Pancreas (tissue), 10 donors: Measurements from ENCODE around the gene KAT6B. TPM values are rescaled to one million over a fixed set of nuclear protein-coding genes. Genes with fewer than 3 reads are reported as not detected.

Source experiments
- ATAC-seq, 4 donors: fragments of 200-7000 bp; cut with Tn5 transposase; one replicate each; pipeline versions ENCODE4 v1.8.0 to v1.9.1; 2020; ENCODE audit warnings: mild to moderate bottlenecking in 4 of 4, moderate library complexity in 4 of 4
- DNase-seq, 6 donors: peaks; one replicate each; pipeline ENCODE4 v3.0.0-alpha.2; 2020
- FAIRE-seq: peaks from 2 replicates; lab custom pipeline; 2012; peaks lifted over from hg19 to GRCh38; lab: Jason Lieb, UNC
- H3K27ac ChIP-seq, 4 donors: fragments of 200-600 bp; sonication (generic); 1 replicate in 3 of 4; 2 replicates in 1 of 4; pipeline versions ENCODE4 v1.5.0 to v1.8.0; 2020
- H3K27me3 ChIP-seq, 4 donors: fragments of 200-600 bp; one replicate each; pipeline ENCODE4 v1.8.0; 2021
- H3K36me3 ChIP-seq, 3 donors: fragments of 200-600 bp; sonication (generic) in 1 of 3; one replicate each; pipeline versions ENCODE4 v1.5.0 to v1.8.0; 2020 to 2021
- H3K4me1 ChIP-seq, 3 donors: fragments of 200-600 bp; one replicate each; pipeline ENCODE4 v1.8.0; 2021
- H3K4me3 ChIP-seq, 4 donors: fragments of 200-600 bp; sonication (generic) in 2 of 4; one replicate each; pipeline versions ENCODE4 v1.5.0 to v1.8.0; 2020 to 2021
- H3K9me3 ChIP-seq, 4 donors: fragments of 200-600 bp; one replicate each; pipeline ENCODE4 v1.8.0; 2021
- WGBS, 2 donors: extraction: QIAGEN DNeasy Blood & Tissue Kit; methylation state at CpG; one replicate each; pipeline ENCODE4 v1.1.7; 2013; 5-methylcytosine and 5-hydroxymethylcytosine counted together
- intact Hi-C, 3 donors: fragments of 100-400 bp; cut with DNase I; formaldehyde crosslinking; loops; one replicate each; pipeline versions ENCODE4 v1.11.1 to v1.14.2; 2022
- polyA plus RNA-seq, 2 donors: library from polyadenylated mRNA; stranded (reverse); fragments of 200-250 nt; gene quantifications; one replicate each; pipeline ENCODE4 v1.2.3, GENCODE V29; 2013
- total RNA-seq, 6 donors: library from RNA; stranded (reverse); fragmentation: NEBNext Ultra II Directional in 4 of 6; extraction: Animal tissue kit (Norgen Biotek cat#: 25700) in 4 of 6; gene quantifications; one replicate each; pipeline versions ENCODE4 v1.2.1 to v1.2.4, GENCODE V29; 2021 to 2023
- TF ChIP-seq, protein P1 (sequence below), 4 donors: fragments of 200-600 bp; sonication (generic) in 3 of 4; IDR thresholded peaks; one replicate each; pipeline versions ENCODE4 v1.5.0 to v1.8.0; 2021; ENCODE audit warnings: antibody characterized with exemption in 4 of 4
- donor health status: healthy with polysubstance abuse.
- donor health status: DM: no; HTN: no; CAD: no; lungs with moderate emphysema.
- donor health status: DM: no; HTN: no; CAD: no.
- donor health status: control.
- donor health status: control.
- donor health status: Bipolar disorder and iron deficiency.
- donor health status: DM: yes; HTN: yes; CAD: no.
- donor health status: DM: no; HTN: no; CAD: no.
- donor health status: DM: no; HTN: no; CAD: no.
- donor health status: DM: yes; HTN: yes; CAD: no.

Gene KAT6B
- total and polyA plus RNA-seq, 8 donors: 7.6 to 28.6 (median 18.1) TPM

DNA sequence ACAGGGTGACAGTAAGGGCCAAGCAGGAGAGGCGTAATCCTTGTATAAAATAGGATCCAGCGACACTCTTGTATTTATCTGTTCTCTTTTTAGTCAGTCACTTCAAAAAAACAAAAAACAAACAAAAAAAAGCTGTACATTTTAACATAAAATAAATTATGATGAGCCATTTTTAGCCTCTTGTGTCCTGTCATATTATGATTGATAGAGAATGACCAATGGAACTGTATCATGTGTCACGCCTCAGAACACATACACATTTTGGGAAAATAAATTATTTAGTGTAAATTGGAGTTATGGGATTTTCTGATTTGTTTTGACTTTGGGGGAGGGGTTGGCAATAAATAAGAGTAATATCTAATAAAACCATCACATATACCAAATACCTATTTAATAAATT is 205.7 kb downstream of the KAT6B start:
- no peak for DNase-seq
- H3K27me3 ChIP-seq: no peaks in the 10 kb centered on the region
- H3K4me1 ChIP-seq: no peaks in the 10 kb centered on the region
- peaks cover 0 to 22% (median 13%) of the 10 kb centered on the region in 3 donors for H3K36me3 ChIP-seq
- H3K4me3 ChIP-seq: no peak overlapping the region
- no peak for ATAC-seq
- TF ChIP-seq, protein P1, sequence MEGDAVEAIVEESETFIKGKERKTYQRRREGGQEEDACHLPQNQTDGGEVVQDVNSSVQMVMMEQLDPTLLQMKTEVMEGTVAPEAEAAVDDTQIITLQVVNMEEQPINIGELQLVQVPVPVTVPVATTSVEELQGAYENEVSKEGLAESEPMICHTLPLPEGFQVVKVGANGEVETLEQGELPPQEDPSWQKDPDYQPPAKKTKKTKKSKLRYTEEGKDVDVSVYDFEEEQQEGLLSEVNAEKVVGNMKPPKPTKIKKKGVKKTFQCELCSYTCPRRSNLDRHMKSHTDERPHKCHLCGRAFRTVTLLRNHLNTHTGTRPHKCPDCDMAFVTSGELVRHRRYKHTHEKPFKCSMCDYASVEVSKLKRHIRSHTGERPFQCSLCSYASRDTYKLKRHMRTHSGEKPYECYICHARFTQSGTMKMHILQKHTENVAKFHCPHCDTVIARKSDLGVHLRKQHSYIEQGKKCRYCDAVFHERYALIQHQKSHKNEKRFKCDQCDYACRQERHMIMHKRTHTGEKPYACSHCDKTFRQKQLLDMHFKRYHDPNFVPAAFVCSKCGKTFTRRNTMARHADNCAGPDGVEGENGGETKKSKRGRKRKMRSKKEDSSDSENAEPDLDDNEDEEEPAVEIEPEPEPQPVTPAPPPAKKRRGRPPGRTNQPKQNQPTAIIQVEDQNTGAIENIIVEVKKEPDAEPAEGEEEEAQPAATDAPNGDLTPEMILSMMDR (IDR thresholded peaks at IDR 0.05): no peak
- no peak overlapping the region for H3K27ac ChIP-seq
- intact Hi-C loops: loop anchor here in 1 of 3 donors (10.0 kb wide), 1 partner anchor 767 kb away; no protein-coding TSS in a partner anchor
- no peak for FAIRE-seq
- 96 to 98% methylated on average over 3 of the region's 3 CpGs for WGBS, 2 donors
- no peaks in the 10 kb centered on the region for H3K9me3 ChIP-seq

DNA sequence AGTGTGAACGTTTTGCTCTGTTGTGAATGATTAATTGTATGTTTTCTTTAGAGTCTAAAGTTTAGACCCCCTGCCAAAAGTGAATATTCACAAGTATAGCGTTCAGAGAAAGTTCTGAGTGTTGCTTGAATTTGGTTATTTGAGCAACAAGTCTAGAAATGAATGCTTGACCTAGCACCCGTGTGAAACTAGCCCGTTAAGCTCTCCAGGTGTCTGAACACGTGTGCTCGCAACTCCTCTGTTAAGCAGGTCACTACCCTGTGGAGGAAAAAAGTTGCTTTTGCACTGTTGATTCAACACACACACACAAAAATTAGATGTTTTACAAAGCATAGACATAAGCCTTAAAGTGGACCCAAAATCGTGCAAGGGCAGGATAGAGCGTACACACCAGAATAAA is 206.4 kb downstream of the KAT6B start:
- Histone ChIP-seq H3K27me3 (no peaks in the 10 kb centered on the region), H3K36me3 (peaks cover 0 to 22% (median 13%) of the 10 kb centered on the region in 3 donors), H3K4me3 (no peak overlapping the region), H3K27ac (no peak overlapping the region), H3K9me3 (no peaks in the 10 kb centered on the region), H3K4me1 (no peaks in the 10 kb centered on the region)
- intact Hi-C loops: loop anchor here in 1 of 3 donors (10.0 kb wide), 1 partner anchor 768 kb away; no protein-coding TSS in a partner anchor
- DNase-seq (no peak), ATAC-seq (no peak), FAIRE-seq (no peak)
- TF ChIP-seq, protein P1 (IDR thresholded peaks at IDR 0.05): no peak
- WGBS, 2 donors: 88% methylated on average over 8 of the region's 8 CpGs

DNA sequence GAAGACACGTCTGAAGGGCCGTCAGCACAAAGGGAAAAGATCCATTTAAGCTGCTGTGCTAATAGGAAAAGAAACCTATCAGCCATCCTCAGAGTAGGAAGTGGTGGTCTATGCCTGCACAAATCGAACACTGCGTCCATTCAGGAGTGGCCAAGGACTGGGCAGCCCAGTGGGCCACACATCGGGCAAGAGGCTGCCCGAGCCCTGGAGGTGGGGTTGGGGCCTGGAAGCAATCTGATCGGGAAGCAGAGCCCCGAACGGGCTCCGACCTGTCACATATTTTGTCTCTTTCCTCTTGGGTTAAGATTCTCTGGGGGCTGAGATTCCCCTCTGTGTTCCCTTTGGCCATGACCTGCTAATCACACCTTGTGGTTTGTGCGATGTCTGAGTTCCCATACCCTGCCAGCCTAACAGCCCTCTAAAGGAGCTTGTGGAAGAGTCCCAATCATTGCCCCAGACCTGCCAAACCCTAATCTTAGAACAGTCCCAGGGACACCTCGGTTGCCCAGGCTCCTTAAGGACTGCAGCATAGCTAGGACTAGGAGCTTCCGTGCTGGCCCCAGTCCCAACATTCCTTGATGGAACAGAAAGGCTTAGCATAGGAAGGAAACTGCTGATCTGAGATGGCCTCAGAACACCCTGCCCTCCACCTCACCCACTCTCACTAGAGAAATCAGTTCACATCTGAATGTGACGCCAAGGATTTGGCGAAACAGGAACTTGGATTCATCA is 207.2 kb downstream of the KAT6B start:
- ATAC-seq: no peak

DNA sequence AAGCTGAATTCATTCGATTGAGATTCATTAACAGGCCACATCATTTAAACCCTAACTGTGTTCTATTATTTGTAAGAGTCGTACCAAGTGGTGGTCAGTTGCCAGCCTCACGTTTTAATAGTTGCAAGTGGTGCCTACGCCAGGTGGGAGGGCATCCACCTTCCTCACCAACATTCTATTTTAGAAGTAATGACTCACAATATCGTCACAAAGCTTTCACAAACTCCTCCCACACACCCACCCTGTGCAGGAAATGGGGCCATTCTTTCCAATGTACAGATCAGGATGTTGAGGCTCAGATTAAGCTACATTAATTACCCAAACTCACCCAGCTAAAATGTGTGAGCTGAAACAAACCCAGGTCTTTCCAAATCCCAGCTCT is 207.7 kb downstream of the KAT6B start:
- Histone ChIP-seq H3K9me3 (no peaks in the 10 kb centered on the region), H3K4me1 (no peaks in the 10 kb centered on the region), H3K27ac (no peak overlapping the region), H3K36me3 (peaks cover 0 to 21% (median 13%) of the 10 kb centered on the region in 3 donors), H3K27me3 (no peaks in the 10 kb centered on the region), H3K4me3 (no peak overlapping the region)
- no peak for FAIRE-seq
- intact Hi-C loops: loop anchor here in 1 of 3 donors (10.0 kb wide), 1 partner anchor 769 kb away; no protein-coding TSS in a partner anchor
- DNase-seq: no peak
- WGBS, 2 donors: 87 to 91% methylated on average over 5 of the region's 5 CpGs
- TF ChIP-seq, protein P1 (IDR thresholded peaks at IDR 0.05): no peak
- no peak for ATAC-seq

More for the DNA sequence above, 207.2 kb downstream of the KAT6B start:
- intact Hi-C loops: loop anchor here in 1 of 3 donors (10.0 kb wide), 1 partner anchor 769 kb away; no protein-coding TSS in a partner anchor
- no peak for DNase-seq
- TF ChIP-seq, protein P1 (IDR thresholded peaks at IDR 0.05): no peak
- FAIRE-seq: no peak
- Histone ChIP-seq H3K27ac (no peak overlapping the region), H3K4me3 (no peak overlapping the region), H3K36me3 (peaks cover 0 to 22% (median 13%) of the 10 kb centered on the region in 3 donors), H3K4me1 (no peaks in the 10 kb centered on the region), H3K9me3 (no peaks in the 10 kb centered on the region), H3K27me3 (no peaks in the 10 kb centered on the region)
- 94 to 96% methylated on average over 15 of the region's 15 CpGs for WGBS, 2 donors
